ENCODE results near the gene CLCN5.

- no peak for TF ChIP-seq CTCF (IDR thresholded peaks at IDR 0.05)
- TF ChIP-seq EP300 (IDR thresholded peaks at IDR 0.05), result no peak
Measured at GRCh38 chrX:50093625-50094024, 171.2 kb downstream of the CLCN5 start.
